ENCODE data around the gene MTCL1. TPM values are rescaled to one million over a fixed set of nuclear protein-coding genes. Genes with fewer than 3 reads are reported as not detected.

MTCL1 gene
- polyA plus RNA-seq, 1 donor, result 24.0 TPM

- H3K4me1 ChIP-seq (ENCODE audit: control insufficient read depth, insufficient read depth, low read length), result peaks cover 4% of the 10 kb centered on the region
- WGBS (ENCODE audit: insufficient coverage, low lambda C conversion rate), result 34% methylated on average over 4 of the region's 20 CpGs
- DNase-seq, result peak in 1 of 2 donors; percentile 18
- peaks cover 3% of the 10 kb centered on the region for H3K27me3 ChIP-seq (ENCODE audit: control insufficient read depth, insufficient read depth, low read length)
- no peak overlapping the region for H3K4me3 ChIP-seq (ENCODE audit: low read length)
- H3K36me3 ChIP-seq (ENCODE audit: control insufficient read depth, insufficient read depth, low read length), result no peaks in the 10 kb centered on the region
- H3K9me3 ChIP-seq (ENCODE audit: control insufficient read depth, low read depth, low read length), result no peaks in the 10 kb centered on the region
- no peak overlapping the region for H3K27ac ChIP-seq (ENCODE audit: low read length)
Measured at GRCh38 chr18:8662560-8663255, 42.6 kb upstream of the MTCL1 start.

DNA sequence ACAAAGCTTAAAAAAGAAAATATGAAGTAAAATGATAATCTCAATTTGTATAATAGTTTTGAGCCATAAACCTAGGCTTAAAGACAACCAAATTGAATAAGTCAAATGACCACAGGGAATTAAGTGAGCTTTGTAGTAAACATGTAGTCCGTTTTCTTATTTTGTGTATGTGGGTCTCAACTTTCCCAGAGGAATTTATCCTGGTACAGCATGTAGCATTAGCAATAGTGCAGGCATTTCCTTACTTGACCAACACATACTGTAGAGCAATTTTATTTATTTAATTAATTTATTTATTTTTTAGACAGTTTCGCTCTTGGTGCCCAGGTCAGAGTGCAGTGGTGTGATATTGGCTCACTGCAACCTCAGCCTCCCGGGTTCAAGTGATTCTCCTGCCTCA, 37.5 kb upstream of the MTCL1 start:
- 100% methylated on average over 1 of the region's 3 CpGs for WGBS (ENCODE audit: insufficient coverage, low lambda C conversion rate)

DNA sequence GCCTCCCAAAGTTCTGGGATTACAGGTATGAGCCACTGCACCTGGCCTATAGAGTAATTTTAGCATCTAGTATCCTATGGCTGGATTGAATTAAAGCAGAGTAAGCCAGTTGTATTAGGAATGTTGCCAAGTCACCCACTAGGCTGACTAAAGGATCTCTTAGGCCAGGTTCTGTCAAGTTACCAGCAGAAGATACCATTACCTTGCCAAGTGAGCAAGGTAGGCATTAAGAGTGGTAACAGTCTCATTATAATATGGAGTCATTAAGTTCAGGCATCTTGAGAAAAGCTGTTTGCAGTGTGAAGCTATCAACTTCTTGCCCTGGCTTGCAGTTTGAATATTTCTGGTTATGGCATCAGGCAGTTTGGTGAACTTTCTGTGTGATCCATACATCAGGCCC, 37.0 kb upstream of the MTCL1 start:
- H3K27me3 ChIP-seq (ENCODE audit: control insufficient read depth, insufficient read depth, low read length), result no peaks in the 10 kb centered on the region
- H3K36me3 ChIP-seq (ENCODE audit: control insufficient read depth, insufficient read depth, low read length), result no peaks in the 10 kb centered on the region
- no peak overlapping the region for H3K4me3 ChIP-seq (ENCODE audit: low read length)
- no peak for DNase-seq
- H3K27ac ChIP-seq (ENCODE audit: low read length), result no peak overlapping the region
- H3K4me1 ChIP-seq (ENCODE audit: control insufficient read depth, insufficient read depth, low read length), result no peaks in the 10 kb centered on the region
- no peaks in the 10 kb centered on the region for H3K9me3 ChIP-seq (ENCODE audit: control insufficient read depth, low read depth, low read length)

More for the DNA sequence above, 37.5 kb upstream of the MTCL1 start:
- H3K27me3 ChIP-seq (ENCODE audit: control insufficient read depth, insufficient read depth, low read length), result no peaks in the 10 kb centered on the region
- no peak overlapping the region for H3K27ac ChIP-seq (ENCODE audit: low read length)
- no peaks in the 10 kb centered on the region for H3K9me3 ChIP-seq (ENCODE audit: control insufficient read depth, low read depth, low read length)
- no peaks in the 10 kb centered on the region for H3K36me3 ChIP-seq (ENCODE audit: control insufficient read depth, insufficient read depth, low read length)
- no peak overlapping the region for H3K4me3 ChIP-seq (ENCODE audit: low read length)
- DNase-seq, result no peak
- H3K4me1 ChIP-seq (ENCODE audit: control insufficient read depth, insufficient read depth, low read length), result no peaks in the 10 kb centered on the region

GRCh38 chr18:8669571-8669970, 35.8 kb upstream of the MTCL1 start:
- no peak for DNase-seq
- no peaks in the 10 kb centered on the region for H3K36me3 ChIP-seq (ENCODE audit: control insufficient read depth, insufficient read depth, low read length)
- H3K4me1 ChIP-seq (ENCODE audit: control insufficient read depth, insufficient read depth, low read length), result no peaks in the 10 kb centered on the region
- WGBS (ENCODE audit: insufficient coverage, low lambda C conversion rate), result 100% methylated on average over 1 of the region's 4 CpGs
- no peaks in the 10 kb centered on the region for H3K27me3 ChIP-seq (ENCODE audit: control insufficient read depth, insufficient read depth, low read length)
- no peaks in the 10 kb centered on the region for H3K9me3 ChIP-seq (ENCODE audit: control insufficient read depth, low read depth, low read length)
- no peak overlapping the region for H3K27ac ChIP-seq (ENCODE audit: low read length)
- H3K4me3 ChIP-seq (ENCODE audit: low read length), result no peak overlapping the region

- Histone ChIP-seq H3K27ac (ENCODE audit: low read length) (no peak overlapping the region), H3K4me1 (ENCODE audit: control insufficient read depth, insufficient read depth, low read length) (no peaks in the 10 kb centered on the region), H3K9me3 (ENCODE audit: control insufficient read depth, low read depth, low read length) (no peaks in the 10 kb centered on the region), H3K36me3 (ENCODE audit: control insufficient read depth, insufficient read depth, low read length) (no peaks in the 10 kb centered on the region), H3K4me3 (ENCODE audit: low read length) (no peak overlapping the region), H3K27me3 (ENCODE audit: control insufficient read depth, insufficient read depth, low read length) (no peaks in the 10 kb centered on the region)
- WGBS (ENCODE audit: insufficient coverage, low lambda C conversion rate), result 100% methylated on average over 1 of the region's 9 CpGs
- no peak for DNase-seq
Measured at GRCh38 chr18:8673256-8674209, 31.8 kb upstream of the MTCL1 start.

DNA sequence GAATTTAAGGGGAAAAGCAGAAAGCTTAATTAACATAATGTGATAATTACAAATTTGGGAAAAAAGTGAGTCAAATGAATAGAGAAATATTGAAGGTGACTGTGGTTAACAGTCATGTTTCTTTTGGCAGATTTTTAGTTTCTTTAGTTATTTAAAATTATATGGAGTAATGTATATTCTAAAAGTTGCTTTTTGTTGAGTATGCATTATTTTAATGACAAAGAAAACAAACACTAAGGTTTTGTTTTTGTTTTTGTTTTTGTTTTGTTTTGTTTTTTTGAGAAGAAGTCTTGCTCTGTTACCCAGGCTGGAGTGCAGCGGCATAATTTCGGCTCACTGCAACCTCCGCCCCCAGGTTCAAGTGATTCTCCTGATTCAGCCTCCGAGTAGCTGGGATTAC, 30.3 kb upstream of the MTCL1 start:
- Histone ChIP-seq H3K27ac (ENCODE audit: low read length) (no peak overlapping the region), H3K9me3 (ENCODE audit: control insufficient read depth, low read depth, low read length) (no peaks in the 10 kb centered on the region), H3K4me3 (ENCODE audit: low read length) (no peak overlapping the region), H3K27me3 (ENCODE audit: control insufficient read depth, insufficient read depth, low read length) (no peaks in the 10 kb centered on the region), H3K36me3 (ENCODE audit: control insufficient read depth, insufficient read depth, low read length) (no peaks in the 10 kb centered on the region), H3K4me1 (ENCODE audit: control insufficient read depth, insufficient read depth, low read length) (no peaks in the 10 kb centered on the region)
- no peak for DNase-seq
- no CpG with 5 or more reads among the region's 4 CpGs for WGBS (ENCODE audit: insufficient coverage, low lambda C conversion rate)

DNA sequence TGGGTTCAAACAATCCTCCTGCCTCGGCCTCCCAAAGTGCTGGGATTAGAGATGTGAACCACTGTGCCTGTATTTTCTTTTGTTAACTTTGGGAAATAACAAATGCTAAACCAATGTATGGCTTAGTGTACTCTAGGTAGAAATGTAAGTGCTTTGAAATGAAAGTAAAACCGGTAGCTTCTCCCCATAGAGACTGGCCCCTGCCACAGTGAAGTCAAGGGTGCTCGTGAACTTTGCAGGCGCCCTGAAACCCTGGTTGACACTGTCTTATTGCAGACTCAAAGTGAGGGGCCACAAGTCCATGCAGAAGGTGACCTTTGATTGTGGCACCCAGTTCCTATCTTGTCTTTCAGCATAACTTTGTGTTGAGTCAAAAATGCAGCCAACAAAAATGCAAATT, 24.2 kb upstream of the MTCL1 start:
- H3K4me3 ChIP-seq (ENCODE audit: low read length), result no peak overlapping the region
- no peak overlapping the region for H3K27ac ChIP-seq (ENCODE audit: low read length)
- no peaks in the 10 kb centered on the region for H3K36me3 ChIP-seq (ENCODE audit: control insufficient read depth, insufficient read depth, low read length)
- H3K27me3 ChIP-seq (ENCODE audit: control insufficient read depth, insufficient read depth, low read length), result no peaks in the 10 kb centered on the region
- peak in 1 of 2 donors; percentile 48 for DNase-seq
- H3K4me1 ChIP-seq (ENCODE audit: control insufficient read depth, insufficient read depth, low read length), result no peaks in the 10 kb centered on the region
- H3K9me3 ChIP-seq (ENCODE audit: control insufficient read depth, low read depth, low read length), result no peaks in the 10 kb centered on the region
- WGBS (ENCODE audit: insufficient coverage, low lambda C conversion rate), result no CpG with 5 or more reads among the region's 4 CpGs

DNA sequence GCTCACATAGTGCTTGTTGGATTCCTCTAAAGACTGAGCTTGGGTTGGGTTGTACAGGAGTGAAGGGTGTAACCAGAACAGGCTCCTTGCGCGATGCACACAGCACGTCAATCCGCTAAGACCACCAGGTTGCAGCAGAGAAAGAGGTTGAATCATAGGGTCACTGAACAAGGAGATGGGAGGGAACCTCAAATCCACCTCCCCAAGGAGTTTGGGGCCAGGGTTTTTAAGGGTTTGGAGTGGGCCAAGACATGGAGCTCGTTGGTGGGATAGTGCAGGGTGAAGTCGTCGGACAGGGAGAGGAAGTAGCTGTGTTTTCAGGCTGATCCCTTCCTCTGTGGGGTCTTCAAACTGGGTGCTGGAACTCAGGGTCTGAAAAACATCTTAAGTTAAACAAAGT, 20.8 kb upstream of the MTCL1 start:
- Histone ChIP-seq H3K27ac (ENCODE audit: low read length) (no peak overlapping the region), H3K4me1 (ENCODE audit: control insufficient read depth, insufficient read depth, low read length) (no peaks in the 10 kb centered on the region), H3K4me3 (ENCODE audit: low read length) (no peak overlapping the region), H3K27me3 (ENCODE audit: control insufficient read depth, insufficient read depth, low read length) (no peaks in the 10 kb centered on the region), H3K9me3 (ENCODE audit: control insufficient read depth, low read depth, low read length) (no peaks in the 10 kb centered on the region), H3K36me3 (ENCODE audit: control insufficient read depth, insufficient read depth, low read length) (no peaks in the 10 kb centered on the region)
- DNase-seq, result no peak
- WGBS (ENCODE audit: insufficient coverage, low lambda C conversion rate), result no CpG with 5 or more reads among the region's 7 CpGs

GRCh38 chr18:8685141-8685913, 20.0 kb upstream of the MTCL1 start:
- WGBS (ENCODE audit: insufficient coverage, low lambda C conversion rate), result no CpG with 5 or more reads among the region's 13 CpGs
- Histone ChIP-seq H3K4me1 (ENCODE audit: control insufficient read depth, insufficient read depth, low read length) (no peaks in the 10 kb centered on the region), H3K36me3 (ENCODE audit: control insufficient read depth, insufficient read depth, low read length) (no peaks in the 10 kb centered on the region), H3K27ac (ENCODE audit: low read length) (no peak overlapping the region), H3K4me3 (ENCODE audit: low read length) (no peak overlapping the region), H3K9me3 (ENCODE audit: control insufficient read depth, low read depth, low read length) (no peaks in the 10 kb centered on the region), H3K27me3 (ENCODE audit: control insufficient read depth, insufficient read depth, low read length) (no peaks in the 10 kb centered on the region)
- no peak for DNase-seq

DNA sequence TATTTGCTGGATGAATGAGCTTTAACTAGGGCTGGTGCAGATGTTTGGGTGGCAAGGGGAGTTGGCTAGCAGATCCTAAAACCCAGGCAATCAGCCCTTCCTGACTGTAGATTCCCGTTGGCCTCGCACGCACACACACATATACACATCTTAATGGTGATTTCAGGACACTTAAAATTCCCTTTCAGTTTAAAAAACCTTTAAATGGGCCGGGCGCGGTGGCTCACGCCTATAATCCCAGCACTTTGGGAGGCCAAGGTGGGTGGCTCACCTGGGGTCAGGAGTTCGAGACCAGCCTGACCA, 19.5 kb upstream of the MTCL1 start:
- H3K9me3 ChIP-seq (ENCODE audit: control insufficient read depth, low read depth, low read length), result no peaks in the 10 kb centered on the region
- H3K4me1 ChIP-seq (ENCODE audit: control insufficient read depth, insufficient read depth, low read length), result no peaks in the 10 kb centered on the region
- no peak for DNase-seq
- H3K36me3 ChIP-seq (ENCODE audit: control insufficient read depth, insufficient read depth, low read length), result no peaks in the 10 kb centered on the region
- H3K27ac ChIP-seq (ENCODE audit: low read length), result no peak overlapping the region
- no peak overlapping the region for H3K4me3 ChIP-seq (ENCODE audit: low read length)
- H3K27me3 ChIP-seq (ENCODE audit: control insufficient read depth, insufficient read depth, low read length), result no peaks in the 10 kb centered on the region
- no CpG with 5 or more reads among the region's 8 CpGs for WGBS (ENCODE audit: insufficient coverage, low lambda C conversion rate)

All from large intestine (tissue), 3 donors.